ENCODE measurements around the gene ELP2. TPM values are rescaled to one million over a fixed set of nuclear protein-coding genes. Genes with fewer than 3 reads are reported as not detected.

Gene ELP2
- total and polyA plus RNA-seq, 2 donors from 2014 or later, result 55.9 to 74.0 TPM

- Histone ChIP-seq H3K9me3 (ENCODE audit: control insufficient read depth in 2 of 3, insufficient read depth in 1 of 3, low read length in 3 of 3) (no peaks in the 10 kb centered on the region), H3K27ac (ENCODE audit: low read depth in 2 of 2, low read length in 2 of 2) (no peak overlapping the region), H3K4me3 (ENCODE audit: low read length in 3 of 3) (no peak overlapping the region), H3K4me1 (ENCODE audit: control insufficient read depth in 2 of 3, insufficient read depth in 2 of 3, low read depth in 1 of 3, low read length in 3 of 3) (no peaks in the 10 kb centered on the region), H3K9ac (ENCODE audit: low read length in 3 of 3) (no peak overlapping the region), H3K36me3 (ENCODE audit: control insufficient read depth in 2 of 3, insufficient read depth in 3 of 3, low read length in 3 of 3) (peaks cover 11 to 45% (median 27%) of the 10 kb centered on the region in 3 donors), H3K27me3 (ENCODE audit: control insufficient read depth, insufficient read depth, low read length) (no peaks in the 10 kb centered on the region)
- intact Hi-C loops (cut with DNase I), result no loop called here
- peak in 2 of 5 donors; percentile 23 to 54 for DNase-seq
- TF ChIP-seq CTCF (IDR thresholded peaks at IDR 0.05; ENCODE audit: borderline replicate concordance, extremely low read depth, insufficient read depth), result no peak
- FAIRE-seq, result no peak
Observed at GRCh38 chr18:36153203-36153602, 23.5 kb downstream of the ELP2 start.

GRCh38 chr18:36153771-36154170 lies 24.1 kb downstream of the ELP2 start:
- intact Hi-C loops (cut with DNase I), result no loop called here
- DNase-seq (no peak), FAIRE-seq (no peak)
- Histone ChIP-seq H3K9me3 (ENCODE audit: control insufficient read depth in 2 of 3, insufficient read depth in 1 of 3, low read length in 3 of 3) (no peaks in the 10 kb centered on the region), H3K4me3 (ENCODE audit: low read length in 3 of 3) (no peak overlapping the region), H3K9ac (ENCODE audit: low read length in 3 of 3) (no peak overlapping the region), H3K4me1 (ENCODE audit: control insufficient read depth in 2 of 3, insufficient read depth in 2 of 3, low read depth in 1 of 3, low read length in 3 of 3) (no peaks in the 10 kb centered on the region), H3K27ac (ENCODE audit: low read depth in 2 of 2, low read length in 2 of 2) (no peak overlapping the region), H3K27me3 (ENCODE audit: control insufficient read depth, insufficient read depth, low read length) (no peaks in the 10 kb centered on the region), H3K36me3 (ENCODE audit: control insufficient read depth in 2 of 3, insufficient read depth in 3 of 3, low read length in 3 of 3) (peaks cover 10 to 42% (median 28%) of the 10 kb centered on the region in 3 donors)
- no peak for TF ChIP-seq CTCF (IDR thresholded peaks at IDR 0.05; ENCODE audit: borderline replicate concordance, extremely low read depth, insufficient read depth)

- TF ChIP-seq CTCF (IDR thresholded peaks at IDR 0.05; ENCODE audit: borderline replicate concordance, extremely low read depth, insufficient read depth), result no peak
- DNase-seq (no peak), FAIRE-seq (no peak)
- H3K36me3 ChIP-seq (ENCODE audit: control insufficient read depth in 2 of 3, insufficient read depth in 3 of 3, low read length in 3 of 3), result peaks cover 9 to 45% (median 29%) of the 10 kb centered on the region in 3 donors
- H3K4me3 ChIP-seq (ENCODE audit: low read length in 3 of 3), result no peak overlapping the region
- intact Hi-C loops (cut with DNase I), result no loop called here
- H3K27ac ChIP-seq (ENCODE audit: low read depth in 2 of 2, low read length in 2 of 2), result no peak overlapping the region
- no peaks in the 10 kb centered on the region for H3K9me3 ChIP-seq (ENCODE audit: control insufficient read depth in 2 of 3, insufficient read depth in 1 of 3, low read length in 3 of 3)
- no peaks in the 10 kb centered on the region for H3K27me3 ChIP-seq (ENCODE audit: control insufficient read depth, insufficient read depth, low read length)
- no peaks in the 10 kb centered on the region for H3K4me1 ChIP-seq (ENCODE audit: control insufficient read depth in 2 of 3, insufficient read depth in 2 of 3, low read depth in 1 of 3, low read length in 3 of 3)
- H3K9ac ChIP-seq (ENCODE audit: low read length in 3 of 3), result no peak overlapping the region
Observed at GRCh38 chr18:36155851-36156757, 26.4 kb downstream of the ELP2 start.
